Dermis microvascular lymphatic vessel endothelial cell (primary cell): ENCODE results near the gene APBB2. TPM values are rescaled to one million over a fixed set of nuclear protein-coding genes. Genes with fewer than 3 reads are reported as not detected.
"Not testable (repeated sequence)": the region's sequence is repeated elsewhere in the genome, so short reads cannot be mapped to it uniquely, and the experiment has no call there.

Experiments used
- DNase-seq, 2 donors: peaks; one replicate each; pipeline versions ENCODE4 v3.0.0 to v3.0.0-alpha.2; 2010; ENCODE audit warnings: low read depth in 2 of 2
- total RNA-seq: library from RNA; depleted of rRNA; stranded (reverse); fragments of >200 nt; gene quantifications from 2 replicates; pipeline ENCODE4 v1.2.1, GENCODE V29; 2014

The APBB2 gene
- total RNA-seq, 1 donor from 2014 or later = 30.9 TPM

DNA sequence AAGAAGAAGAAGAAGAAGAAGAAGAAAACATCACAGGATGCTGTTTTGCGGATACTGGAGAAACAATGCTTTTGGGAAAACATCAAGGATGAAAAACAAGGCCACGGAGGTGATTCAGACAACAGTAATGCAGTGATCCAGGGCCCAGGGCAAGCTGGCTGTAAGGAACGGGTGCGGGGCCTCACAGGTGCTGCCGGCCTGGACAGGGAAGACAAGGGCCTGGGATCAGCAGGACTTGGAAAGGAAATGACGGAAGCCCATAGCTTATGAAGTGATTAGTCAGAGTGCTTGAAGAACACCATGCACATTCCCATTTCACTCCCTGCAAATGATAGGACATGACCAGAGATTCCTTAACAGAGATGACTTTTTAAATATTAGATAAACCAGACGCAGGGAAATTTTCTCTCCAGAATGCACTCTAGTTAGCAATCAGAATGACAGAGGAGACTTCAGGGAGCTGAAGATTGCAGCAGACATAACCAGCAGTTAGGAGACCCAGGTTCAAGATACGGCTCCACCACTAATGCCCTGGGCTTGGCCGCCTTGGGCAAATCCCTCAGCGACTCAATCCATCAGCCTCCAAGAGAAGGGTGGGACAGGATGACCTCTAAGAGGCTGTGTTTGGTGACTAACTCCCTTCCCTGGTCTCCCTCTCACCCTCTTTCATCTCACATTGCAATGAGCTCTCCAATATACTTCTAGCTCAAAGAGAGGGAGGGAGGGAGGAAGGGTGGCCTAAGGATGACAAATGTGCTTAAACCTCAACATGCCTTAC is 54.1 kb downstream of the APBB2 start:
- DNase-seq = peak in 1 of 2 donors; percentile 98

DNA sequence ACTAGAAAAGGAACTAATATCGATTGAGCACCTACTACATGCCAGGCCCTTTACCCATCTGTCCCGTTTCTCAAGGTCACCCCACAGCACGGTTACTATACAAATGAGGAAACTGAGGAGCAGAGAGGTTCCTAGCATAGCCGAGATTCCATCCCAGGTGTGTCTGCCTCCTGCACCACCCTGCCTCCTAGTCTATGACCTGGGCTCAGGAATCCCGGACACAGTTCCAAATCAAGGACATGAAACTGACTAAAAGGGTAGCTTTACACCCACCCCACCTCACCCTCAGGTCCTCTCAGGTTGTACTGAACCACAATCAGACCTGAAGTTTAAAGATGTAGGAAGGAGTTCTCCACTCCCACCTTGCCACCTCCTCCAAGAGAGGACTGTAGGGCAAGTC is 55.6 kb downstream of the APBB2 start:
- DNase-seq = no peak

DNA sequence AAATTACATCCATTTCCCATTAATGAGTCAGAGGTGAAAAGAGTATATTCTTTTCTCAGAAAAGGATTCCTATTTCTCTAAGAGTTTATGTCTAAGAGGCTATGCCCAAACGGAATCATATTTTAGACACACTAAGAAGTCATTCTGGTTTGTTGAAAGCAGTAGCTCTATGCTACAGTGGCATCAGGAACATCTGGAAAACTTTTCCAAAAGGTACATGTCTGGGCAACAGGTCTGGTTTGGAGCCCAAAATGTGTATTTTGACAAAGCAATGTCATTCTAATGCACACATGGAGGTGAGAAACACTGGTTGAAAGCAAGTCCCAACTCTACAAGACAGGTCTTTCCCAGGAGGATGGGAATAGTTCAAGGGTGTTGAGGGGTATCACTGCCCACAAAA is 56.1 kb downstream of the APBB2 start:
- DNase-seq = no peak

DNA sequence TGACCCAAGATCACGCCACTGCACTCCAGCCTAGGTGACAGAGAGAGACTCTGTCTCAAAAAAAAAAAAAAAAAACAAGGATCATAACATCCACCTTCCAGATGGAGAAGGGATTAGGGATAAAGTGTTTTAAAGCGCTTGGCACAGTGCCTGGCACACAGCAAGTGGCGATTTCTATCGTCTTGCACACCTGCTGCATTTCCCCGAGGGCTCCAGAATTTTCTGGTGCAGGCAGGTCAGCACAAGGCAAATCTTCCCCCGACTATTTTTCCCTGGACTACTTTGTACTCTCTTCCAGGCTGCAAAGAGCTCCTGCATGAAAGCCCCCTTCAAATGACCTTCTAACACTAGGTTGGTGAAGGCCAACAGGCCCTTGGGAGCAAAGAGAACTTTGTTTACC is 57.3 kb downstream of the APBB2 start:
- no peak for DNase-seq

DNA sequence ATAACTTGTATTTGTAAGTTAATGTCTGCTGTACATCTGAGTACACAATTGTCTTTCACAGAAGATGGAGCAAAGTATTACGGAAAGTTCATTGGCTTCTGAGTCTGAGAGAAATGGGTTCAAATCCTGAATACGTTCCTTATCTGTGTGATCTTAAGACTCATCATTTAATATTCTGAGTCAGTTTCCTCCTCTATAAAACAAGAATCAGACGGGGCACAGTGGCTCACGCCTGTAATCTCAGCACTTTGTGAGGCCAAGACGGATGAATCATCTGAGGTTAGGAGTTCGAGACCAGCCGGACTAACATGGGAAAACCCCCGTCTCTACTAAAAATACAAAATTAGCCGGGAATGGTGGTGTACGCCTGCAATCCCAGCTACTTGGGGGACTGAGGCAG is 57.8 kb downstream of the APBB2 start:
- DNase-seq = peak in 1 of 2 donors; percentile 87

DNA sequence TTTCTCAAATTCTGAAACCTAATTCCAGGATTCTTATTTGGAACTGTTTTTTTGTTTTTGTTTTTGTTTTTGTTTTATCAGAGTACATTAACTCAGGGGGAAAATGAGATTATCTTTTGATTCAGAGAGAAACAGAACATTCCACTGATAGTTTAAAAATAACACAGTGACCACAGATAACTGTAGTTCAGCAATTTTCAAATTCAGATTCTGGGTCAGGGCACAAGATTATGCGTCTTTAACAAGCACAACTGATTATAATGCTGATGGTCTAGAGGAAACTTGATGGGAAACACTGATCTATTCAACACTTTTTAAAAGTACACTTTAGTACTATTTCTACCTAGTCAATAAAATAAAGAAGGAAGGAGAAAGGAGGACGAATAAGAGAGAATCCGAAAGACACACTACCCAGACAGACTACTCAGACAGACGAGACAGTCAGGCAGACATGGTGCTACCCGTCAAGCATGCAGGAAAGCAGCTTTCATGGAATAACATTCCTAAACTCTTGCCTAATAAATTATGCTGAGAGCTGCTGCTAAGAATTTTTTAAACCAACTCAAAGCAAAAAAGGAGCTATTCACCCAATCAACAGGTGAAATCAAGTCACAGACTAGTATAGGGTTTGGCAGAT is 59.0 kb downstream of the APBB2 start:
- peak in 1 of 2 donors; percentile 83 for DNase-seq

DNA sequence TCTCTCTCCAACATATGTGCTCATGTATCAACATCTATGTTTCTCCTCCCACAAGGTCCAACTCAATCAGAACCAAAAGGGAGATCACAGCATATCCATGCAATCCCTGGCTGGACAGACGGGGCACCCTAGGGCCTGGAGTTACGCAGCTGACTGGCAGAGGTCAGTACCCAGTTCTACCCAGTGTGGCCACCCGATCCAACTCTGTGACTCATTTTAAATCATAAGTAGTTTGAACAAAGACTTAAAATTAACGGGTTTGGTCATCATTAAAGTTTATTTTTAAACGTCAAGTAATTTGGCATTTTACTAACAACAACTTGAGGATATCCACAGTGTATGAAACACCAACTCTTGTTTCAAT is 59.5 kb downstream of the APBB2 start:
- peak in 1 of 2 donors; percentile 79 for DNase-seq

DNA sequence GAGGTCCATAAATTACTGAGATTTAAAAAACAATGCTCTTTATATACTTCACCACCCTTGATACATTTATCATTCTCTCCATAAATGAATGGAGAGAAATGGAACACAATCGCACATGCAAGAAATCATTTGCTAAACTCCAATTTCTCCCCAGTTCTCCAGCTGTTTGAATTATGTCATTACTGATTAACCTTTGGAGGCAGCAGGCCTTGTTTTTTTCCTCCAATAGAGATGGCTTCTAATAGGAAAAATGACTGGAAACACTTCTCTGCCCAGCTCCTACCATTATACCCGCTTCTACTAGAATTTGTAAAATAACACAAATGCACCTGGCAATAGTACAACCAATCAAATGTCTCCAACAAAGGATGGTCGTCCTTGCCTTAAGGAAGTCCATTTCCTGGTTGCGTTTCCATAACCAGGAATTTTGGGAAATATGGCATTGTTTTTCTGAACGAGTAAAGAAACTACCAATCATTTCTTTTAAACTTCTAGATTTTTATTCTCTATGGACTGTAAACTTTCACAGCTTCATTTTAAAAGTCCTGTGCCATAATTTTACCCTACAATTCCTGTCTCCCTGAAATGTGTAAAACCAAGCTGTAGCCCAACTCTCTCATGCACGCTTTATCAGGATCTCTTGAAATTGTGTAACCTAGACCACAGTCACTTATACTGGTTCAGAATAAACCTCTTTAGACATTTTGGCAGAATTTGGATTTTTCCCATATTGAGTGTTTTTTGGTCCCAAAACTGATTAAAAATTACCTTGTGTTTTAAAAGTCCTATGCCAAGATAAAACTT is 60.1 kb downstream of the APBB2 start:
- DNase-seq = peak in 1 of 2 donors; percentile 42

DNA sequence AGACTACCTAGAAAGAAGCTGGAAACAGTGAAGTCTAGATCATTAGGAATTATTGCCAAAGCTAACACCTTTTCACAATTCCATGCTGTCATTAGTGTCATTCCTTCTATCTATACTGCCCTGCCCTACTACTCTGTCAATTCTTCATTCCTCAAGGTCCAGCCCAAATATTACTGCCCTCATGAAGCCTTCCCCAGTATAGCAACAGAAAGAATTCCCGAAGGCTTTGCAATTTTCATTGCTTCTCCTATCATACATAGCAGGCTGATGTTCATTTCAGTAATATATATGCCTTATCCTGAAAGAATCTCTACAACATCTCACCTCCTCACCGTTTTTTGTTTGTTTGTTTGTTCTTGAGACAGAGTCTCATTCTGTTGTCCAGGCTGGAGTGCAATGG is 63.9 kb downstream of the APBB2 start:
- no peak for DNase-seq

DNA sequence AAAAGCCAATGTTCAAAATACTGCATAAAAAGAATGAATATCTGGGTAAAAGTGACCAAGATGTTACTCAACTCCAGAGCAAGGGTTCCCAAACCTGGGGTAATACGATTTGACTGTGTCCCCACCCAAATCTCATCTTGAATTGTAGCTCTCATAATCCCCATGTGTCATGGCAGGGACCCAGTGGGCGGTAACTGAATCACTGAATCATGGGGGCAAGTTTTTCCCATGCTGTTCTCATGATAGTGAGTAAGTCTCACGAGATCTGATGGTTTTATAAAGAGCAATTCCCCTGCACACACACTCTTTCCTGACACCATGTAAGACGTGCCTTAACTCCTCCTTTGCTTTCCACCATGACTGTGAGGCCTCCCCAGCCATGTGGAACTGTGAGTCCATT is 64.8 kb downstream of the APBB2 start:
- DNase-seq = not testable (repeated sequence)

DNA sequence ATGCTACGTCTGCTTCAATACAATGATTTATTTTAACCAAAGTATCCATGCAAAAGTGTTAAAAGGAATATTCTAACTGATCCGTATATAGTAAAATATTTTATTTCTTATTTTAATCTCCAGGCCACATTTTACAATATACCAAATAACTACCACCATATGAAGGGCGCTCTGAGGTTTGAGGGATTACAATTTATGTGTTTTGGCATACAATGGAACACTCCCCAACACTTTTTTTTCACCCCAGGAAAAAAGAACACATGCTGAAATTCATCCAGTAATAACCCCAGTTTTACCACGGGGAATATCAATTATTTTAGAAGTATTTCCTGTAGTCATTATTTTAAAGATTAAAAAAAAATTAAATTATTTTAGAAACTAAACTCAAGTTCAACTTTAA is 65.4 kb downstream of the APBB2 start:
- DNase-seq = no peak

DNA sequence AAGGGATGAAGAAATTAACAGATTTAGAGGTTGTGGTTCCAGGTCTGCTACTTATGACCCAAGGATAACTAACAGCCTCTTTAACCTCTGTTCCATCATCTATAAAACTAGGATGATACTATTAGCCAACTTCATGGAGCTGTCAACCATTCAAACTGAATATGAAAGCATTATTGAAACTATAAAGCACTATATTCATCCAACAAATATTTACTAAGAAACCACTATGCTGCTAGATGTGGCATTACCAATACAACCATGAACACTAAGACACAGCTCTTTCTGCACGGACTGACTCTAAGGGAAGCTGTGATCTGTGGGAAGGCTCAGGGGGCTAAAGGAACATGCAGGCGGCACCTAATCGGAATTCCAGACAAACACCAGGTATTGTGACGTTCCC is 66.0 kb downstream of the APBB2 start:
- DNase-seq = no peak

DNA sequence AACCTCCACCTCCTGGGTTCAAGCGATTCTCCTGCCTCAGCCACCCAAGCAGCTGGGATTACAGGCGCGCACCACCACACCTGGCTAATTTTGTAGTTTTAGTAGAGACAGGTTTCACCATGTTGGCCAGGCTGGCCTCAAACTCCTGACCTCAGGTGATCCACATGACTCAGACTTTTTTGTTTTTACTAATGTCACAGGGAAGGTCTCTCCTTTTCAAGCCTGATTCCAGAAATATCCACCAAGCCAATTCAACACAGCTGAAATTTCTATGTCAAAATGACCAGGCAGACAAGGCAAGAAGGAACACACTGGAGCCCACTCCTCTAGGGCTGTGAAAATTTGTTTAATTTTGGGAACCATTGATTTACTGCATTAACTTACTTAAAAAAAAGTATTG is 66.8 kb downstream of the APBB2 start:
- not testable (repeated sequence) for DNase-seq

DNA sequence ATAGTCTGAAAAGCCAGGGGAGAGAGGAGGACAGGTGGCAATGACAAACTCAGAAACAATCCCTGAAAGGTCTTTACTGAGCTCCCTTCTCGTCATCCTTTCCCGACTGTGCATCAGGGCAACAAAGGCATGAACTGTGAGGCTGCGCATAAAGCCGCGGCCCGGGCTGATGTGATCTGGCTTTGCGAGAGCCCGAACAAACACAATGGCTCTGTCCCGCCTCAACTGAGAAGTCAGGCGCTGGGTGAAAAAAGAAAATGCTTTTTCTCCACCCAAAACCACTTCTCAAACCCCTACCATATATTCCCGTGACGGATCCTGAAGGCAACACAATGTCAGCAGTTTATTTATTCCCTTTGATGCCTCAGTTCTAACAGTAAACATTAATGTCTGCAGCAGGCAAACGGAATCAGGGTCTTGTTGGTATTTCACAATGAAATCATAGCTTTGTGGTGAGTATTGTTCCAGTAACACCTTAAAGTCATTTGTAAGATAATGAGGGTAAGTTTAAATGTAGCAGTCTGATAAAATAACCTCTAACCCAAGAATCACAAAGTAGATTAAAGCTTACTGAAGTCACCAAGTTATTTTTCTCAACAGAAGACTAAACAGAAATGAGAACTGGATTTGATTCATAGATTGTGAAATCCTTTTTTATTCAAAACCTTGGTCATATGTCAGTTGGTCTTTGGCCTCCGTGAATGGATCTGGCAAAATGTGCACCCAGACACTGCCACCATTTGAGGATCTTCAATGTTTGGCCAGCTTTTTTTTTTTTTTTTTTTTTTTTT is 67.4 kb downstream of the APBB2 start:
- DNase-seq = peak in 1 of 2 donors; percentile 41

DNA sequence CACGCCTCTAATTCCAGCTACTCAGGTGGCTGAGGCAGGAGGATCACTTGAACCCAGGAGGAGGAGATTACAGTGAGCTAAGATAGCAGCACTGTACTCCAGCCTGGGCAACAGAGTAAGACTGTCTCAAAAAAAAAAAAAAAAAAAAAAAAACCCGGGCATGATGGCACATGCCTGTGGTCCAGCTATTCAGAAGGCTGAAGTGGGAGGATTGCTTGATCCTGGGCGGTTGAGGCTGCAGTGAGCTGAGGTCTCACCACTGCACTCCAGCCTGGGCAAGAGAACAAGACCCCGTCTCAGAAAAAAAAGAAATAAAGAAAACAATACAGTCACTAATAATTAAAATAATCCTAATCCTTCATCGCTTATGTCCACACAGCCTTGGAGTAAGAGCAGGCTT is 68.1 kb downstream of the APBB2 start:
- DNase-seq = no peak

DNA sequence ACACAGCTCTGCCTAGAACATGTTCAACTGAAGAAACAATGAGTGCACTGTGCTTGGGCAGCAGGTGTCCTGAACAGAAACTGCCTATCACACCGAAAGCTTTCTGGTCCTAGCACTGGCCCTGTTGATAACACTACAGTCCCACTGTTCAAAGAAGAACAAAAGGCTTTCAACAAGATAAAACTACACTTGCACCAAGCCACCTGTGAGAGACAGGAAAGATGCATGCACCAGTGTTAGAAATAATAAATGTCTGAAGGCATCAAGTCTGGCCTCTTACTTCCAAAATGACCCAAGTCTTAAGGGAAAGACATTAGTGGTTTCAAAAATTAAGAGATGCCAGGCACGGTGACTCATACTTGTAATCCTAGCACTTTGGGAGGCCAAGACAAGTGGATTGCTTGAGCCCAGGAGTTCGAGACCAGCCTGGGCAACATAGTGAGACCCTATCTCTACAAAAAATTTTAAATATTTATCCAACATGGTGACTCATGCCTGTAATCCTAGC is 68.7 kb downstream of the APBB2 start:
- no peak for DNase-seq

DNA sequence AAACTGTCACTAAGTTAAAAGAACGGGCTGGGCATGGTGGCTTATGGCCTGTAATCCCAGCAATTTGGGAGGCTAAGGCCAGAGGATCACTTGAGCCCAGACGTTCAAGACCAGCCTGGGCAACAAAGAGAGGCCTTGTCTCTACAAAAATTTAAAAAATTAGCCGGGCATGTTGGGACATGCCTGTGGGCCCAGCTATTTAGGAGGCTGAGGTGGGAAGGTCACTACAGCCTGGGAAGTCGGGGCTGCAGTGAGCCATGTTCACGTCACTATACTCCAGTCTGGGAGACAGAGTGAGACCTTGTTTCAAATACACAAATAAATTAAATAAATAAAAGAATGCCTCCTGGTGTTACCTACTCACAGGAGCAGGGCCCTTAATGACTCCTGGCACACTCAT is 69.5 kb downstream of the APBB2 start:
- no peak for DNase-seq

DNA sequence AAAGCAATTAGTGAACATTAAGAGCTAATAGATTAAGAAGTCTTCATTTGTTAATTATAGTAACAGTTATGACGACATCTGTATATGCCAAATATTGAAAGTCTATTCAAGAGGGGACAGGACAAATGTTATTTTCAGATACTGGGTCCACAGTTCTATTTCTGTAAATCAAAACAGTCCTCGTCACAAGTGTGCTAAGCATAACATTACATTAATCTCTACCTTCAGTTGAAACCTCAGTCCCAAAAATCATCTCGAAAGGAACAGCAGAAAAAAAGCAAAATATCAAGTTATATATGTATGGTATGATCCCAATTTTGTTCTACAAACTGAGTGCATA is 70.3 kb downstream of the APBB2 start:
- DNase-seq = no peak

DNA sequence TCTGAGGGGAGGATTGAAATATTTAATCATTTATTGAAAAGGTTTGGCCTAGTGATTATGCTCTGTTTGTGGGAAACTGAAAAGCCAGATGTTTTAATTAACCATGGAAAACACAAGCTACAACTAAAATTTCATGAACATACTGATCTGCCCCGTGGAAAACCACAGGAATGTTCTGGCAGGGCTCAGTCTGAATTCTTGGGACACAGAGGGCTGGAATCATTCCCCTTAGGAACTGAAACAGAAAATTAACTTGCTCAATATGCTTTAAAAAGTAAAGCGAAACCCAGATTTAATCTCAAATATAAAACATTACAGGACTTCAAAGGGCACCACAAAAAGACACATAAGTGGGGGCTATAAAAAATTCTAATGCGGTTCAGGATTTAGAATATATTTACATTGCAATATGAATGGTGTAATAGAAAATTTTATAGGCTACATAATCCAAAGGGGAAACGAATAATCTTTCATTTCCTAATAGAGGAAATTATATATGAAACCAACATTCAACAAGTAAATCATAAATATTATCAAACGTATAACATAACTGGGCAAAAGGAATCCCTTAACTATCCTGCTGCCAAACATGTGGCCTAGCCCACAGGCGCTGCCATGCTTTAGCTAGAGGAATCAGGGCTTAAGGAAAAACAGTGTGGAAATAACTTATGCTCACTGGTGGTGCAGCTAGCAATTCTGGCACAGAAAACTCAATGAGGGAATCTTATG is 70.9 kb downstream of the APBB2 start:
- DNase-seq = peak; percentile 54 to 62

DNA sequence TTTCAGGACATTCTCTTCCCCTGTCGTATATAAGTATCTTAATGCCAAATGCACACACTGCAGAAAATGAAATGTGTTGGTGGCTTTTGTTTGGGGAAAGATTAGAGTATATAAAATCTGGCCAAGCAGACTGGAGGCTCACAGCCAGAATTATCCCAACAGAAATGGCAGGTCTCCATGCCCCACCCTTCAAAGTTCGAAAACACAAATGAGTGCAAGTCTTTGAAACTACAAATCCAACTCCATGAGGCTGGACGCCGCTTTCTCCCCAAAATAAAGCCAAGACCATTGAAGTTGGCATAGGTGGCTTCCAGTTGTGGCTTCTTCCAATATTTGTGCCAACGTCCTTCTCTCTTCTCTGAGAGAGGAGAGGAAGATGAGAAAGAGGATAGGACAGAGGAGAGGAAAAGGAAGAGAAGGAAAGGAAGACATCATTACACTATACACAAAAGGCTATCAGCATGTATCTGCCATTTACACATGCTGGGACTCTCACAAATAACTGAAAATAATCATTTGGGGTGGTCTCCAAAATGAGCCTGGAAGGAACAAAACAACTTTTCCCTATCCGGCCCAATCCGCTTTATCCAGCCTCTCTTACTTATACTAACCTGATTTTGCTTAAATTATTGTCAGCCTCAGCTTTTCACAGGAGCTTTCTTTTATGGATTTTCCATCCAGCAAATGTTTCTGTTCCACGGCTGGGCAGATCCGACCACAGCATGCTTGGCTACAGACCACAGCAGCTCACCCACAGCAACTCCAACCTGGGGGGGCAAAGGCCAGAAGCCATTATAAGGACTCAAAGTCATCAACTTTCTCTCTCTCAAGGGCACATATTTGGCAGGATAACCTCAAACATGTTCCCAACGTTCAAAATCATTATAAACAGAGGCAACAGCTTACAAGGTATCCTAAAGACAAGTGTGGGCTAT is 71.7 kb downstream of the APBB2 start:
- DNase-seq = no peak
